GM18867 (cell line): ENCODE measurements around the gene CISD2.
"Not testable (repeated sequence)": the region's sequence is repeated elsewhere in the genome, so short reads cannot be mapped to it uniquely, and the experiment has no call there.

ENCODE experiments used
- ATAC-seq: cut with Tn5 transposase; IDR thresholded peaks from one replicate; pipeline ENCODE4 v1.9.1; 2021; ENCODE audit warnings: mild to moderate bottlenecking, moderate library complexity; ENCODE audit not compliant: unreplicated experiment

CISD2 gene

DNA sequence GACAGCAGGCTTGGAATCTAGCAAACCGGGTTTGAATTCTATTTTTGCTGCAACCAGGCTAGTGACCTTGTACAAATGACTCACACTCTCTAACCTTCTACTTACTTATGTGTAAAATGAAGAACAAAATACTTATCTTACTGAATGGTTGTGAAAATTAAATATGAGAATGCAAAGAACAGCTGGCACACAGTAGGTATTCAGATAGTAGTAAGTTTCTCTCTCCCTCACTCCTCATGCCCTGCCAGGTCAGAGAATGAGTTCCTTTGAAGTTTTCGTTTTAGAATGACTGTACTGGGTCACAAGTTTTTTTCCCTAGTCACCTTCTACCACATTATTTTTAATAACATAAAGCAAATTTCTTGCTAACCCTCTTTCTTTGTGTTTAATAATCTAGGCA, 33.0 kb downstream of the CISD2 start:
- ATAC-seq, result no peak

DNA sequence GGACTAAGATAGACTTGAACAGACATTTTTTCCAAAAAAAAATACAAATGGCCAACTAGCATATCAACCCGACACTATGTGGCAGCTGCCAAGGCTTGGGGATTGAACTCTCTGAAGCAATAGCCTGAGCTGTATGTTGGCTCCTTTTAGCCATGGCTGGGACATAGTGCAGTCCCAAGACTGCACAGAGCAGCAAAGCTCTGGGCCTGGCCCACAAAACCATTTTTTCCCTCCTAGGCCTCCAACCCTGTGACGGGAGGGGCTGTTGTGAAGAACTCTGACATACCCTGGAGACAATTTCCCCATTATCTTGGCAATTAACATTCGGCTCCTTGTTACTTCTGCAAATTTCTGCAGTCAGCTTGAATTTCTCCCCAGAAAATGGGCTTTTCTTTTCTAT, 50.1 kb downstream of the CISD2 start:
- no peak for ATAC-seq

DNA sequence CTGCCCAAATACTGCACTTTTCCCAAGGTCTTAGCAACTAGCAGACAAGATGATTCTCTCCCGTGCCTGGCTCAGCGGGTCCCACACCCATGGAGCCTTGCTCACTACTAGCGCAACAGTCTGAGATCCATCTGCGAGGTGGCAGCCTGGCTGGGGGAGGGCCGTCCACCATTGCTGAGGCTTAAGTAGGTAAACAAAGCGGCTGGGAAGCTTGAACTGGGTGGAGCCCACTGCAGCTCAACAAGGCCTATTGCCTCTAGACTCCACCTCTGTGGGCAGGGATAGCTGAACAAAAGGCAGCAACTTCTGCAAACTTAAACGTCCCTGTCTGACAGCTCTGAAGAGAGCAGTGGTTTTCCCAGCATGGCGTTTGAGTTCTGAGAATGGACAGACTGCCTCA, 50.9 kb downstream of the CISD2 start:
- not testable (repeated sequence) for ATAC-seq

DNA sequence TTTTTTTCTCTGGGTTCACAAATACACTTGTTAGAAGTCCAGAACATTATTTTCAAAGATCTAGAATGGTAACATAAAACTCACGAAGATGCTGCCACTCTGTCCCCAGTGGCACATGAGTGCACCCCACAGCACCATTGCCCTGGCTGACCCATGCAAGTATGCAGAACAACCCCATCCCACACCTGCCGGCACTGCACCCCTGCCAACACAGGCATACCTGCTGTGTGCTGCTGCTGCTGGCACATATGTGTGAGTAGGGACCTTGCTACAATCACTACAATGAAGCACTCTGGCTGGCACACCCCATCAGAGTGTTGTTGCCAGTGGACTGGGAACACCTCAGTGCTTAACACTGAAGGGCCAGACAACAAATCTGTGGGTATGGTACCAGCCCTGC, 66.9 kb downstream of the CISD2 start:
- no peak for ATAC-seq

DNA sequence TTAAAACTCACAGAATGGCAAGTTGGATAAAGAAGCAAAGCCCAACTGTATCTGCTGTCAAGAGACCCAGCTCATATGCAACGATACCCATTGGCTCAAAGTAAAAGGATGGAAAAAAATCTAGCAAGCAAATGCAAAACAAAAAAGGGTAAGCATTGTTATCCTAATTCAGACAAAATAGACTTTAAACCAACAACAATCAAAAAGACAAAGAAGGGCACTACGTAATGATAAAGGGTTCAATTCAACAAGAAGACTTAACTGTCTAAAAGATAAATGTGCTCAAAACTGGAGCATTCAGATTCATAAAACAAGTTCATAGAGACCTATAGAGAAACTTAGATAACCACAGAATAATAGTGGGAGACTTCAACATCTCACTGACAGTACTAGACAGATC, 69.3 kb downstream of the CISD2 start:
- ATAC-seq, result not testable (repeated sequence)
